Vagina (tissue), 2 donors: ENCODE results near the gene GALNT15.
A peak's percentile ranks its signal among the peaks of the same experiment; 100 is the strongest.

Source experiments
- POLR2A ChIP-seq, 2 donors: fragments of 450-650 bp; IDR thresholded peaks; one replicate each; pipeline ENCODE4 v1.6.1; 2017; ENCODE audit warnings: antibody characterized with exemption in 2 of 2, mild to moderate bottlenecking in 2 of 2, moderate library complexity in 2 of 2
- POLR2AphosphoS5 ChIP-seq, 2 donors: sonication (generic); formaldehyde crosslinking; IDR thresholded peaks; one replicate each; pipeline ENCODE4 v1.9.0; 2017; ENCODE audit warnings: antibody characterized with exemption in 2 of 2, mild to moderate bottlenecking in 2 of 2, low read depth in 1 of 2; ENCODE audit not compliant: insufficient read depth in 1 of 2
- TF ChIP-seq, protein P1 (sequence below), 3 experiments: fragments of 450-650 bp in 2 of 3; fragments of 200-600 bp in 1 of 3; sonication (generic) in 1 of 3; IDR thresholded peaks; one replicate each; pipeline ENCODE4 v1.5.1; 2017 to 2019; ENCODE audit warnings: antibody characterized with exemption in 3 of 3, mild to moderate bottlenecking in 2 of 3, moderate library complexity in 2 of 3

DNA sequence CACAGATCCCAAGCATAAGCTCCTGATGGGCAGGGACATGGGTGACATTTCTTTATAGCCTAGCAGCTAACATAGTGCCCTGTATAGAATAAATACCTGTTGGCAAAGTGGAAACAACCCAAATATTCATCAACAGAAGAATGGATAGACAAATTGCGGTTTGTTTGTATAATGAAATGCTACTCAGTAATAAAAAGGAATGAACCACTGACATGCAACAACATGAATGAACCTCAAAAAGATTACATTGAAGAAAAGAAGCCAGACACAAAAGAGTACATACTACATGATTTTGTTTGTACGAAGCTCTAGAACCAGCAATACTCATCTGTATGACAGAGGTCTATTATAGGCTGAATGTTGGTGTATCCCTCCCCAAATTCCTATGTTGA is 33.6 kb upstream of the GALNT15 start:
- TF ChIP-seq, protein P1, sequence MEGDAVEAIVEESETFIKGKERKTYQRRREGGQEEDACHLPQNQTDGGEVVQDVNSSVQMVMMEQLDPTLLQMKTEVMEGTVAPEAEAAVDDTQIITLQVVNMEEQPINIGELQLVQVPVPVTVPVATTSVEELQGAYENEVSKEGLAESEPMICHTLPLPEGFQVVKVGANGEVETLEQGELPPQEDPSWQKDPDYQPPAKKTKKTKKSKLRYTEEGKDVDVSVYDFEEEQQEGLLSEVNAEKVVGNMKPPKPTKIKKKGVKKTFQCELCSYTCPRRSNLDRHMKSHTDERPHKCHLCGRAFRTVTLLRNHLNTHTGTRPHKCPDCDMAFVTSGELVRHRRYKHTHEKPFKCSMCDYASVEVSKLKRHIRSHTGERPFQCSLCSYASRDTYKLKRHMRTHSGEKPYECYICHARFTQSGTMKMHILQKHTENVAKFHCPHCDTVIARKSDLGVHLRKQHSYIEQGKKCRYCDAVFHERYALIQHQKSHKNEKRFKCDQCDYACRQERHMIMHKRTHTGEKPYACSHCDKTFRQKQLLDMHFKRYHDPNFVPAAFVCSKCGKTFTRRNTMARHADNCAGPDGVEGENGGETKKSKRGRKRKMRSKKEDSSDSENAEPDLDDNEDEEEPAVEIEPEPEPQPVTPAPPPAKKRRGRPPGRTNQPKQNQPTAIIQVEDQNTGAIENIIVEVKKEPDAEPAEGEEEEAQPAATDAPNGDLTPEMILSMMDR (IDR thresholded peaks at IDR 0.05) = no peak
- peak in 1 of 2 donors; percentile 6 for TF ChIP-seq POLR2AphosphoS5 (IDR thresholded peaks at IDR 0.05; ENCODE audit: insufficient read depth in 1 of 2, low read depth in 1 of 2)
- no peak for TF ChIP-seq POLR2A (IDR thresholded peaks at IDR 0.05)
